ENCODE measurements around the gene OSBPL7. TPM values are rescaled to one million over a fixed set of nuclear protein-coding genes. Genes with fewer than 3 reads are reported as not detected.
"Not testable (repeated sequence)": the region's sequence is repeated elsewhere in the genome, so short reads cannot be mapped to it uniquely, and the experiment has no call there.

OSBPL7 gene
- polyA plus RNA-seq, 1 donor (not counting 4 experiments of a cell fraction or from before 2014, with no cell fraction given) = 1.9 TPM

GRCh38 chr17:47774331-47774730 lies 47.3 kb downstream of the OSBPL7 start:
- H3K9me3 ChIP-seq (ENCODE audit: control insufficient read depth, low read depth, low read length) = no peaks in the 10 kb centered on the region
- no peaks in the 10 kb centered on the region for H3K4me1 ChIP-seq (ENCODE audit: control insufficient read depth, extremely low read depth, insufficient read depth, low read length)
- H3K27me3 ChIP-seq (ENCODE audit: control insufficient read depth, extremely low read depth, insufficient read depth, low read length) = peaks cover 20% of the 10 kb centered on the region
- dilution Hi-C loops (cut with MboI; ENCODE audit: extremely low pct_ligation_motif_present, low sequenced_read_pairs) = no loop called here
- H3K79me2 ChIP-seq (ENCODE audit: control insufficient read depth, insufficient read depth, low read length) = no peaks in the 10 kb centered on the region
- TF ChIP-seq EZH2 (IDR thresholded peaks at IDR 0.05; ENCODE audit: low read length) (no peak), CTCF (optimal IDR thresholded peaks at IDR 0.05 in 1 of 3, IDR thresholded peaks at IDR 0.05 in 1 of 3, conservative IDR thresholded peaks at IDR 0.05 in 1 of 3; ENCODE audit: extremely low read depth in 1 of 3, insufficient read depth in 2 of 3, low read length in 3 of 3) (no peak)
- no peak overlapping the region for H2AFZ ChIP-seq (ENCODE audit: control insufficient read depth, low read length)
- no peaks in the 10 kb centered on the region for H4K20me1 ChIP-seq (ENCODE audit: control insufficient read depth, extremely low read depth, insufficient read depth, low read length)
- no peak overlapping the region for H3K27ac ChIP-seq (ENCODE audit: control insufficient read depth, insufficient read depth, low read length)
- no peaks in the 10 kb centered on the region for H3K9me1 ChIP-seq (ENCODE audit: control insufficient read depth, extremely low read depth, insufficient read depth, low read length)
- no peaks in the 10 kb centered on the region for H3K36me3 ChIP-seq (ENCODE audit: control insufficient read depth in 2 of 2, extremely low read depth in 1 of 2, insufficient read depth in 2 of 2, low read length in 2 of 2)
- no peak overlapping the region for H3K4me2 ChIP-seq (ENCODE audit: control insufficient read depth, extremely low read depth, insufficient read depth, low read depth, low read length)
- DNase-seq (ENCODE audit: low read depth, low spot score) (no peak), FAIRE-seq (no peak)
- H3K9ac ChIP-seq (ENCODE audit: control insufficient read depth, extremely low read depth, insufficient read depth, low read length) = no peak overlapping the region
- H3K4me3 ChIP-seq (ENCODE audit: control insufficient read depth in 2 of 3, extremely low read depth in 1 of 3, insufficient read depth in 2 of 3, low read depth in 1 of 3, low read length in 3 of 3) = no peak overlapping the region

GRCh38 chr17:47773649-47774048 lies 47.9 kb downstream of the OSBPL7 start:
- H3K79me2 ChIP-seq (ENCODE audit: control insufficient read depth, insufficient read depth, low read length); H3K4me2 ChIP-seq (ENCODE audit: control insufficient read depth, extremely low read depth, insufficient read depth, low read depth, low read length); H3K9me1 ChIP-seq (ENCODE audit: control insufficient read depth, extremely low read depth, insufficient read depth, low read length); FAIRE-seq; H3K36me3 ChIP-seq (ENCODE audit: control insufficient read depth in 2 of 2, extremely low read depth in 1 of 2, insufficient read depth in 2 of 2, low read length in 2 of 2); H4K20me1 ChIP-seq (ENCODE audit: control insufficient read depth, extremely low read depth, insufficient read depth, low read length); H3K4me1 ChIP-seq (ENCODE audit: control insufficient read depth, extremely low read depth, insufficient read depth, low read length); H2AFZ ChIP-seq (ENCODE audit: control insufficient read depth, low read length); H3K9ac ChIP-seq (ENCODE audit: control insufficient read depth, extremely low read depth, insufficient read depth, low read length); DNase-seq (ENCODE audit: low read depth, low spot score); H3K4me3 ChIP-seq (ENCODE audit: control insufficient read depth in 2 of 3, extremely low read depth in 1 of 3, insufficient read depth in 2 of 3, low read depth in 1 of 3, low read length in 3 of 3); H3K9me3 ChIP-seq (ENCODE audit: control insufficient read depth, low read depth, low read length); H3K27ac ChIP-seq (ENCODE audit: control insufficient read depth, insufficient read depth, low read length); dilution Hi-C loops (cut with MboI; ENCODE audit: extremely low pct_ligation_motif_present, low sequenced_read_pairs): not testable (repeated sequence)
- H3K27me3 ChIP-seq (ENCODE audit: control insufficient read depth, extremely low read depth, insufficient read depth, low read length) = peaks cover 19% of the 10 kb centered on the region

GRCh38 chr17:47763913-47764582 lies 57.5 kb downstream of the OSBPL7 start:
- DNase-seq (ENCODE audit: low read depth, low spot score) (no peak), FAIRE-seq (no peak)
- TF ChIP-seq EZH2 (IDR thresholded peaks at IDR 0.05; ENCODE audit: low read length) = no peak
- no peaks in the 10 kb centered on the region for H3K36me3 ChIP-seq (ENCODE audit: control insufficient read depth in 2 of 2, extremely low read depth in 1 of 2, insufficient read depth in 2 of 2, low read length in 2 of 2)
- dilution Hi-C loops (cut with MboI; ENCODE audit: extremely low pct_ligation_motif_present, low sequenced_read_pairs) = no loop called here
- H3K9ac ChIP-seq (ENCODE audit: control insufficient read depth, extremely low read depth, insufficient read depth, low read length) = no peak overlapping the region
- H3K4me1 ChIP-seq (ENCODE audit: control insufficient read depth, extremely low read depth, insufficient read depth, low read length) = no peaks in the 10 kb centered on the region
- H3K4me3 ChIP-seq (ENCODE audit: control insufficient read depth in 2 of 3, extremely low read depth in 1 of 3, insufficient read depth in 2 of 3, low read depth in 1 of 3, low read length in 3 of 3) = no peak overlapping the region
- H3K79me2 ChIP-seq (ENCODE audit: control insufficient read depth, insufficient read depth, low read length) = no peaks in the 10 kb centered on the region
- peaks cover 2% of the 10 kb centered on the region for H3K9me3 ChIP-seq (ENCODE audit: control insufficient read depth, low read depth, low read length)
- H3K27me3 ChIP-seq (ENCODE audit: control insufficient read depth, extremely low read depth, insufficient read depth, low read length) = peaks cover 2% of the 10 kb centered on the region
- no peak overlapping the region for H3K27ac ChIP-seq (ENCODE audit: control insufficient read depth, insufficient read depth, low read length)
- no peaks in the 10 kb centered on the region for H3K9me1 ChIP-seq (ENCODE audit: control insufficient read depth, extremely low read depth, insufficient read depth, low read length)
- H4K20me1 ChIP-seq (ENCODE audit: control insufficient read depth, extremely low read depth, insufficient read depth, low read length) = no peaks in the 10 kb centered on the region
- H2AFZ ChIP-seq (ENCODE audit: control insufficient read depth, low read length) = no peak overlapping the region
- no peak overlapping the region for H3K4me2 ChIP-seq (ENCODE audit: control insufficient read depth, extremely low read depth, insufficient read depth, low read depth, low read length)

Measured in keratinocyte (primary cell).